PFSK-1 (cell line): ENCODE data around the gene SERPINB13.

Experiments
- FOXP2 ChIP-seq: optimal IDR thresholded peaks from 2 replicates; pipeline ENCODE3; 2011; ENCODE audit warnings: borderline replicate concordance, control low read depth, inconsistent platforms; ENCODE audit not compliant: insufficient read depth; ENCODE audit errors: extremely low read length, extremely low read depth
- POLR2AphosphoS5 ChIP-seq: IDR thresholded peaks from 2 replicates; pipeline ENCODE4 v1.6.1; 2012; ENCODE audit warnings: low read depth, mild to moderate bottlenecking, control low read depth, low read length, moderate library complexity
- REST ChIP-seq, 2 experiments: IDR thresholded peaks; 2 replicates each; pipeline versions ENCODE4 v1.6.1 to v1.8.0; 2011 to 2012; ENCODE audit warnings: low read depth in 2 of 2, low read length in 2 of 2, control low read depth in 1 of 2, inconsistent platforms in 1 of 2, mild to moderate bottlenecking in 1 of 2, moderate library complexity in 1 of 2; ENCODE audit not compliant: insufficient read depth in 1 of 2
- SIN3A ChIP-seq: IDR thresholded peaks from 2 replicates; pipeline ENCODE4 v1.6.1; 2012; ENCODE audit warnings: mild to moderate bottlenecking, low read length, moderate library complexity, borderline replicate concordance; ENCODE audit not compliant: insufficient read depth
- TAF1 ChIP-seq: IDR thresholded peaks from 2 replicates; pipeline ENCODE4 v1.6.1; 2012; ENCODE audit warnings: low read length, control low read depth, borderline replicate concordance; ENCODE audit not compliant: insufficient read depth

- TF ChIP-seq TAF1 (no peak), REST (IDR thresholded peaks at IDR 0.05; ENCODE audit: insufficient read depth in 1 of 2, low read depth in 2 of 2, low read length in 2 of 2) (no peak), POLR2AphosphoS5 (no peak), SIN3A (no peak), FOXP2 (no peak)
Measured at GRCh38 chr18:63567825-63568224, 19.3 kb upstream of the SERPINB13 start.
